WTC11 (cell line): ENCODE data around the gene RFPL1. TPM values are rescaled to one million over a fixed set of nuclear protein-coding genes. Genes with fewer than 3 reads are reported as not detected.
"Not testable (repeated sequence)": the region's sequence is repeated elsewhere in the genome, so short reads cannot be mapped to it uniquely, and the experiment has no call there.

ENCODE experiments used
- ATAC-seq: fragments of 200-7000 bp; cut with Tn5 transposase; 2 replicates; pipeline ENCODE4 v1.10.0; 2021; ENCODE audit warnings: mild to moderate bottlenecking, moderate library complexity
- CTCF ChIA-PET: fragments of 300-600 bp; sonication (Branson Sonifier 250); formaldehyde crosslinking; loops from one replicate; lab custom pipeline; 2021; ENCODE audit warnings: antibody characterized with exemption; lab: Charles Lee
- POLR2A ChIA-PET: fragments of 350-600 bp; sonication (Branson Sonifier 250); formaldehyde crosslinking; loops from one replicate; lab custom pipeline; 2021; ENCODE audit warnings: antibody characterized with exemption; lab: Charles Lee
- DNase-seq: peaks from one replicate; pipeline ENCODE4 v3.0.0; 2021; ENCODE audit warnings: low spot score
- H3K27ac Mint-ChIP-seq: 2 replicates; pipeline ENCODE4 v1.8.0; 2021; ENCODE audit warnings: mixed read lengths
- H3K27me3 Mint-ChIP-seq: 2 replicates; pipeline ENCODE4 v1.8.0; 2021; ENCODE audit warnings: low read depth, mild to moderate bottlenecking, moderate library complexity, mixed read lengths
- H3K36me3 Mint-ChIP-seq: 2 replicates; pipeline ENCODE4 v1.8.0; 2021; ENCODE audit warnings: mixed read lengths
- H3K4me1 Mint-ChIP-seq: 2 replicates; pipeline ENCODE4 v1.8.0; 2022; ENCODE audit warnings: mixed read lengths
- H3K4me3 Mint-ChIP-seq: 2 replicates; pipeline ENCODE4 v1.8.0; 2021; ENCODE audit warnings: mild to moderate bottlenecking, moderate library complexity, mixed read lengths
- H3K9me3 Mint-ChIP-seq: 2 replicates; pipeline ENCODE4 v1.8.0; 2021; ENCODE audit warnings: mixed read lengths
- MXD4 ChIP-seq: fragments of 250-450 bp; sonication (Bioruptor Pico); IDR thresholded peaks from 2 replicates; pipeline ENCODE4 v1.8.0; 2021; ENCODE audit warnings: mild to moderate bottlenecking, moderate library complexity, borderline replicate concordance
- RORB ChIP-seq: fragments of 250-450 bp; sonication (Bioruptor Pico); IDR thresholded peaks from 2 replicates; pipeline ENCODE4 v1.9.0; 2021; ENCODE audit warnings: mild to moderate bottlenecking
- TP53 ChIP-seq: sonication (generic); formaldehyde crosslinking; IDR thresholded peaks from 2 replicates; pipeline ENCODE4 v1.8.1; 2023; ENCODE audit warnings: mild to moderate bottlenecking, missing genetic modification reagents
- ZNF219 ChIP-seq: sonication (generic); formaldehyde crosslinking; IDR thresholded peaks from 2 replicates; pipeline ENCODE4 v1.8.0; 2023; ENCODE audit warnings: missing genetic modification reagents, mild to moderate bottlenecking, borderline replicate concordance
- ZNF512 ChIP-seq: sonication (generic); formaldehyde crosslinking; IDR thresholded peaks from 2 replicates; pipeline ENCODE4 v1.8.1; 2022; ENCODE audit warnings: missing genetic modification reagents, borderline replicate concordance
- total RNA-seq: library from RNA; stranded (reverse); gene quantifications from 3 replicates; pipeline ENCODE4 v1.2.3, GENCODE V29; 2021
- TF ChIP-seq, protein P1 (sequence below): fragments of 200-600 bp; IDR thresholded peaks from 2 replicates; pipeline ENCODE4 v1.8.0; 2022; ENCODE audit warnings: antibody characterized with exemption
- TF ChIP-seq, protein P2 (sequence below): sonication (generic); formaldehyde crosslinking; IDR thresholded peaks from 2 replicates; pipeline ENCODE4 v1.8.0; 2022; ENCODE audit warnings: mild to moderate bottlenecking, missing genetic modification reagents

The RFPL1 gene
- total RNA-seq, 1 experiment from 2014 or later, result not detected

- ATAC-seq (no peak), DNase-seq (no peak)
- Mint-ChIP-seq H3K4me3 (no peak overlapping the region), H3K27ac (no peak overlapping the region), H3K36me3 (no peaks in the 10 kb centered on the region), H3K27me3 (no peaks in the 10 kb centered on the region), H3K4me1 (peaks cover 3% of the 10 kb centered on the region; the same call in 1 of the 2 replicates), H3K9me3 (no peaks in the 10 kb centered on the region)
- TF ChIP-seq ZNF512 (CRISPR knock-in tag), result no peak
- ChIA-PET CTCF (no interaction called here), POLR2A (no interaction called here)
These were observed 29.4 kb upstream of the RFPL1 start for GRCh38 chr22:29408940-29409339.

DNA sequence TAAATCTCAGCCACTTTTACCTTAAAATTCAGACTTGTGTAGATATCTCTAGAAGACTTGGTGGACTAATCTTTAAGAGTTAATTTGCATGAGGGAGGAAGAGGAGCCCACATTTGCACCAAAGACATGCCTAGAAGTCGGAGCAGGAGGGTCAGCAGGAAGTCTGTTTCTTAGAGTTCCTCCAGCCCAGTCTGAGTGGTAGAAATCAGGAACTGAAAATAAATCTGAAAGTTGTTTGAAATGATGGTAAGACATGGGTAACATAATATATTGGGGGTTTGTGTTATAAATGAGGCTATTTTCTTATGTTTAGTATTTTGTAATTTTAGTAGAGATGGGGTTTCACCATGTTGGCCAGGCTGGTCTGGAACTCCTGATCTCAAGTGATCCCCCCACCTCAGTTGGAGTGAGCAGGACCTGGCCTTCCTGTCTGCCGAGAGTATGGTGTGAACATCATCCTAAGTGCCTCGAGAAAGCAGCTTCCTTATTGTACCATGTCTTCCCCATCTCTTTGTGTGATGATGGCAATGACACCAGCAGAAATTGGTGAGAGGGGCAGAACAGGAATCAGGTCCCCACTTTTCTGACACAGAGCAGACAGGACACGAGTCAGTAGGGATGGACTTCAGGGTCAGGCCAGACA is 26.7 kb upstream of the RFPL1 start:
- H3K36me3 Mint-ChIP-seq, H3K27ac Mint-ChIP-seq, CTCF ChIA-PET, H3K4me3 Mint-ChIP-seq, DNase-seq, POLR2A ChIA-PET, H3K27me3 Mint-ChIP-seq, H3K9me3 Mint-ChIP-seq, ATAC-seq: not testable (repeated sequence)
- peaks cover 11% of the 10 kb centered on the region for H3K4me1 Mint-ChIP-seq

- TF ChIP-seq, protein P1, sequence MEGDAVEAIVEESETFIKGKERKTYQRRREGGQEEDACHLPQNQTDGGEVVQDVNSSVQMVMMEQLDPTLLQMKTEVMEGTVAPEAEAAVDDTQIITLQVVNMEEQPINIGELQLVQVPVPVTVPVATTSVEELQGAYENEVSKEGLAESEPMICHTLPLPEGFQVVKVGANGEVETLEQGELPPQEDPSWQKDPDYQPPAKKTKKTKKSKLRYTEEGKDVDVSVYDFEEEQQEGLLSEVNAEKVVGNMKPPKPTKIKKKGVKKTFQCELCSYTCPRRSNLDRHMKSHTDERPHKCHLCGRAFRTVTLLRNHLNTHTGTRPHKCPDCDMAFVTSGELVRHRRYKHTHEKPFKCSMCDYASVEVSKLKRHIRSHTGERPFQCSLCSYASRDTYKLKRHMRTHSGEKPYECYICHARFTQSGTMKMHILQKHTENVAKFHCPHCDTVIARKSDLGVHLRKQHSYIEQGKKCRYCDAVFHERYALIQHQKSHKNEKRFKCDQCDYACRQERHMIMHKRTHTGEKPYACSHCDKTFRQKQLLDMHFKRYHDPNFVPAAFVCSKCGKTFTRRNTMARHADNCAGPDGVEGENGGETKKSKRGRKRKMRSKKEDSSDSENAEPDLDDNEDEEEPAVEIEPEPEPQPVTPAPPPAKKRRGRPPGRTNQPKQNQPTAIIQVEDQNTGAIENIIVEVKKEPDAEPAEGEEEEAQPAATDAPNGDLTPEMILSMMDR, result peak; percentile 73
- TF ChIP-seq, all 79 proteins: peak for 1; not testable (repeated sequence) for 78
These were observed 25.6 kb upstream of the RFPL1 start for GRCh38 chr22:29412772-29413171.

GRCh38 chr22:29414951-29415591 is 23.3 kb upstream of the RFPL1 start:
- DNase-seq, result peak; percentile 21
- not testable (repeated sequence) for H3K27me3 Mint-ChIP-seq, H3K9me3 Mint-ChIP-seq

More at GRCh38 chr22:29412772-29413171, 25.6 kb upstream of the RFPL1 start:
- H3K9me3 Mint-ChIP-seq, H3K36me3 Mint-ChIP-seq, POLR2A ChIA-PET, H3K27me3 Mint-ChIP-seq, CTCF ChIA-PET, H3K27ac Mint-ChIP-seq, H3K4me3 Mint-ChIP-seq: not testable (repeated sequence)
- ATAC-seq, result peak; percentile 99
- peak; percentile 19 for DNase-seq
- peaks cover 11% of the 10 kb centered on the region for H3K4me1 Mint-ChIP-seq

GRCh38 chr22:29418704-29419103 is 19.7 kb upstream of the RFPL1 start:
- CTCF ChIA-PET, H3K36me3 Mint-ChIP-seq, H3K27me3 Mint-ChIP-seq, DNase-seq, POLR2A ChIA-PET, ATAC-seq, H3K27ac Mint-ChIP-seq, H3K4me3 Mint-ChIP-seq, H3K9me3 Mint-ChIP-seq: not testable (repeated sequence)
- peaks cover 10% of the 10 kb centered on the region for H3K4me1 Mint-ChIP-seq

More at GRCh38 chr22:29414951-29415591, 23.3 kb upstream of the RFPL1 start:
- H3K4me3 Mint-ChIP-seq, POLR2A ChIA-PET, H3K27ac Mint-ChIP-seq, H3K36me3 Mint-ChIP-seq: not testable (repeated sequence)
- H3K4me1 Mint-ChIP-seq, result peaks cover 11% of the 10 kb centered on the region
- CTCF ChIA-PET, result interaction anchor here (0.9 to 1.6 kb wide), 3 partner anchors 15 to 54 kb away, joined by 3 to 5 read pairs (median 3); no protein-coding TSS in a partner anchor
- ATAC-seq, result peak; percentile 42

GRCh38 chr22:29426476-29426875 is 11.9 kb upstream of the RFPL1 start:
- Mint-ChIP-seq H3K27ac (no peak overlapping the region), H3K27me3 (no peaks in the 10 kb centered on the region), H3K36me3 (no peaks in the 10 kb centered on the region), H3K4me3 (no peak overlapping the region), H3K9me3 (no peaks in the 10 kb centered on the region), H3K4me1 (peaks cover 8% of the 10 kb centered on the region)
- TF ChIP-seq, protein P2, sequence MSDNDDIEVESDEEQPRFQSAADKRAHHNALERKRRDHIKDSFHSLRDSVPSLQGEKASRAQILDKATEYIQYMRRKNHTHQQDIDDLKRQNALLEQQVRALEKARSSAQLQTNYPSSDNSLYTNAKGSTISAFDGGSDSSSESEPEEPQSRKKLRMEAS (CRISPR knock-in tag), result no peak
- TF ChIP-seq TP53 (CRISPR knock-in tag) (no peak), MXD4 (CRISPR knock-in tag) (no peak), RORB (CRISPR knock-in tag) (no peak), ZNF219 (CRISPR knock-in tag) (no peak)
- POLR2A ChIA-PET, result no interaction called here
- ATAC-seq, result no peak
- CTCF ChIA-PET, result no interaction called here
- no peak for DNase-seq
